Right hindlimb (tissue), 1 donor: ENCODE results near the gene CPNE8.

ENCODE experiments used
- DNase-seq: peaks from one replicate; pipeline ENCODE4 v3.0.0-alpha.2; 2018

CPNE8 gene

DNA sequence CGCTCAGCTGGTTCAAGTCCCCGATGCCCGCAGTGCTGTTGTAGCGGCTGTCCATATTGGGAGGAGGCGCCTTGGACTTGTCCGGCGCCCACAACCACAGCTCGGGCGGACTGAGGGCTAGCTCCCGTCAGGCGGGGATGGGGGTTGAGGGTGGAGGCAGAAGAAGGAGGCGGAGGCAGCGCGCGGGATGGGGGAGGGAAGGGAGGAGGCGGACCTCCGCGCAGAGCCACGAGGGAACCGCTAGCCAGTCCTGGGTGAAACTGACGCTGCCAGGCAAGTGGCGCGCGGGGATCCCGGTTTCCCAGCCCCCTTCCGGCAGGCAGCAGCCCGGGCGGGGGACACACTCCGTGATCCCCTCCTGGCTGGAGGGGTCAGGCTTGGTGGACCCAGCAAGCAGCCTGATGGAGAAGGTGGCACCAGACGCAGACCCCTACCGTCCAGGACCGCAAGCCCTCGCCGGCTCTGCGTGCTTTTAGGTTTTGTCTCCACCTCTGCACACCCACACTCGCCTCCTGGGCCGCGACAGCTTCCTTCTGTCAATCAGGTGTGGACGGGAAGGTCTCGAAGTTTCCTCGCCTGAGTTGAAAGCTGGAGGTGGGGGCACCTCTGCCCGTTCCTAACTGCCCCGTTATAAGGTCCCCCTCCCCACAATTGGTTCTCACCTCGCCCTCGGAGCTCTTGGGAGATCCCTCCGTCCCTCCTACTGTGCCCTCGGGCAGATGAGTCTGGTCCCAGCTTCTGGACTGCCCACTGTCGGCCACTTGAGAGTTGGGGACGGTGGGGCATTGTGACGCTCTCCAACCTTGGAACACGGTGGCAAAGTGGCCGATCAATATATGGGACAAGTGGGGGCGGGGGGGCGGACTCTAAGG, at the start of gene CPNE8:
Gene CPNE8 (minus strand): TSS at position 112 of the 872 bp plus-strand sequence. CDS start 57 bp downstream, at position 55.
- peak; percentile 90 for DNase-seq

- no peak for DNase-seq
Observed at GRCh38 chr12:38954238-38954873, 49.0 kb upstream of the CPNE8 start.

DNA sequence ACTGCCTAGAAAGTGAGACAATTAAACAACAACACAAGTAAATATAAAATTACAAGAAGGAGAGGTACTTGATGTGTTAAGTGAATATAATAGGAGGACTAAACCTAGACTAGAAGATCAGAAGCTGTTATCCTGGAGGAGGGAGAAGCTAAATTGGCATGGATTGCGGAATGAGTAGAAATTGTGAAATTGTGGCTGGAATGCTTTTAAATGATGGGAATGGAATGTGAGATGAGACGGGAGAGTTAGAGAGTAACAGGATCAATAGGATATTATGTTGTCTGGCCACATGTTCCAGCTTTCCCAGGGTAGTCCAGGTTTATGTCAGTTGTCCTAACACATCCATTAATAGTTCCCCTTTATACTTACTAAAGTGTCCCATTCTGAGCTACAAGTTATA, 44.0 kb upstream of the CPNE8 start:
- DNase-seq: no peak

- no peak for DNase-seq
Observed at GRCh38 chr12:38934686-38935085, 29.3 kb upstream of the CPNE8 start.

- no peak for DNase-seq
Observed at GRCh38 chr12:38934078-38934584, 28.7 kb upstream of the CPNE8 start.

- DNase-seq: no peak
Observed at GRCh38 chr12:38932320-38932719, 26.9 kb upstream of the CPNE8 start.

DNA sequence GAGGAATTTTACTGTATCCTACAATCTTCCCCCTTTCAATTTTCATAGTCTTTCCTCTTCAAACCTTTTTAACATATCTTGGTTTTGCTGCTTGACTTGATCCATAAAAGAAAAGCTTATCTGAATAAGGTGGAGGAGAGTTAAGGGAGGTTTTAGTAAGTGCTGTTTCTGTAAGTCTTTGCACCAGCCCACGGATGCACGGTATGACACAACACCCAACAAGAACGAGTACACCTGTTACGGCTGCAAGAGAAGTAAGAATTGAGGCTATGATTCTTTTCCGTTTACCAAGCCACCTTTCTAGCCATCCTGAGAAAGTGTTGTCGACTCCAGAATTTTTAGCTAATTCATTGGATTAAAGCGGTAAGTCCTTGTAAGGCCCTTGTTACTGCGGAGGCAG, 26.1 kb upstream of the CPNE8 start:
- no peak for DNase-seq

- no peak for DNase-seq
Observed at GRCh38 chr12:38930990-38931389, 25.6 kb upstream of the CPNE8 start.

- no peak for DNase-seq
Observed at GRCh38 chr12:38926501-38926900, 21.1 kb upstream of the CPNE8 start.

GRCh38 chr12:38921025-38921677, 15.8 kb upstream of the CPNE8 start:
- no peak for DNase-seq

DNA sequence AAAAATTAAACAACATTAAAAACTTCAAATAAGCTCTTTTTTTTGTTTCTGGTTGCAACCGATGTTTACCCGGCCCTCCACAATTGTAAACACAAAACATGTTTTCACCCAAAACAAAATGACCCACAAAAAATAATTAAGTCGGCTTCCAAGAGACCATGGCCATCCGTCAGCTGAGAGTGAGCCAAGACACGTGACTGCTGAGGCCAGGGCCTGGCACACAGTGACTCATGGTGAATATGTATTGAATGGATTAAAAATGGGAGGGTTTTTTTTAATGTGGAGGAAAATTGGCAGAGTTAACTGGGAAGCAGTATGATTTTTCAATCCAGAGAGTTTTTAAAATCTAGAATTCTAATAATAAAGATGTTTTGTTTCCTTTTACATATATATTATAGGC, 13.8 kb upstream of the CPNE8 start:
- no peak for DNase-seq

DNA sequence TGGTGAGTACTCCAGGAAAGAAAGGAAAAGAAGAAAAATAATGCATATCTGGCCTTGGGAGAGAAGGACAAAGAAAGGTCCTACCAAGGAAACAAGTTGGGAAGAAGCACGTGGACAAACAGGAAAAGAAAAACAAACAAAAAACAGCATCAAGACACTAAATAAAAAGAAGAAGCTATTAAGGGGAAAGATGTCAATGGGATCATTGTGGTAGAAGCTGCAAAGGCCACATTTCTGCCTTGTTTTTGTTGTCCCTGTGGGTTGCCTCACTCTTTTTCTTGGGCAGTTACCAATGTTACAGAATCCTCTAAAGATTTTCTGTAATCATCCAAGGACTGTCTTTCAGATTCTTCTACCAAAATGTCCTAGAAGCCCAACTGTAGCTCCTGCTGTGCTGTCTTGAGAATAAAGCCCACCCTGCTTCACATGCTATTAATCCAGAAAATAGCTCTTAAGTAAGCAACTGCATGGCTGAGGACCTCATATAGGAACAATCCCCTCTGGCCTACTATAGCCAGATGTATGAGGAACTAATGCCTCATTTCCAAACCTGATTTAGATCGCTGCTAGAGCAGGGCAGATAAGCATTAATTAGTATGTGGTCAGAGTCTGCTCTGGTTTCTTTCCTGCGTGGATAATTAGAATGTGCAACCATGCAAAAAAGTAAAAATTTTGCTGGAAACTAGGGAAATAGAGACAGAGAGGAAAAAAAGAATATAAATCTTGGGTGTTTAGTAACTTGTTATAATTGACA, 10.2 kb upstream of the CPNE8 start:
- DNase-seq: no peak

- DNase-seq: no peak
Observed at GRCh38 chr12:38912116-38912515, 6.7 kb upstream of the CPNE8 start.

DNA sequence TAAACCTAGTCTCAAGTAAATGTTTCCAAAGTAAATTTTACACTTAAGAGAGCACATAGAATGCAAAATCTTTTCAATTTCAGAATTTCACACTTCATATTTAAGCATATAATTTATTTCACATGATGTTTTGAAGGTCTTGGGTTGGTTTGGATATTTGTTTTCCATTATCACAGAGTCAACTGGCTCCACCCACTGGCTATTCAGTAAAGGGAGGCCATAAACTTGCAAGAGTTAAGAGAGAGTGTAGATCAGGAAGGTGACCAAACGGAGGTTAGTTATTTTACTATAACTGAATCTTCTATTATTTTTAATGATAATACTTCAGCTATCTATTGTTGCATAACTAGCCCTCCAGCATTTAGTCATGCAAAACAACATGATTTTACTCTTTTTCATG, 6.2 kb upstream of the CPNE8 start:
- DNase-seq: no peak

- no peak for DNase-seq
Observed at GRCh38 chr12:38907201-38907923, 2.0 kb upstream of the CPNE8 start.

DNA sequence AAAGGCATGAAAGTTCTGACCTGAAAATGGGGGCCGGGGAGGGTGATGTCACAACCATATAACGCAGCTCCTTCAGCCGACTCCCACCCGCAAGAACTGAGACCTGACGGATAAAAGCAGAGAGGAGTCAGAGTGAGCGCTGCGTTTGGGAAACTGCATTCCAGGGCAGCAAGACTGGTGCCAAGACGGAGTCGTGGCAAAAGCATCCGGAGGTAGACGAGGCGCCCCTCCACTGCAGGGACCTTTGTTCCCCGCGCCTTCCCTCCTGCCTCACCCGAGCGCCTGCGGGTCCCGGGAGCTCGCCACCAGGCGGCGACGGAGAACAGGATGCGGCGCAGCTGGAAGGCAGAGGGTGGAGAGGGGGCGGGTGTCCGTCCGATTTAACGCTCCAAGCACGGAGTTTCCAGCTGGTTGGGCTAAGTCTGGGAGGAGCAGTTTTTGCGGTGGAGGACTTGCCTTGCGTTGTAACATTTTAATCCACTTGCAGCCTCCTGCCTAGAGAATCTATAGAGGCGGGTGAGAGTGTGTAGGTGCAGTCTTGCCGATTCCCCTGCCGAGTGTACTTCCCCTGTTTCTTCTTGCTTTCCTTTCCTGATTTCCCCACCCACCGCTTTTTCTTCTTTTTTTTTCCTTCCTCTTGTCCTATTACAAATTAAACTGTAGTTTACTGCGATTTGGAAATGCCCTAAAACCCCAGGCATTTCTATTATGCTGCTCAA, 1.2 kb upstream of the CPNE8 start:
- peak; percentile 94 for DNase-seq

DNA sequence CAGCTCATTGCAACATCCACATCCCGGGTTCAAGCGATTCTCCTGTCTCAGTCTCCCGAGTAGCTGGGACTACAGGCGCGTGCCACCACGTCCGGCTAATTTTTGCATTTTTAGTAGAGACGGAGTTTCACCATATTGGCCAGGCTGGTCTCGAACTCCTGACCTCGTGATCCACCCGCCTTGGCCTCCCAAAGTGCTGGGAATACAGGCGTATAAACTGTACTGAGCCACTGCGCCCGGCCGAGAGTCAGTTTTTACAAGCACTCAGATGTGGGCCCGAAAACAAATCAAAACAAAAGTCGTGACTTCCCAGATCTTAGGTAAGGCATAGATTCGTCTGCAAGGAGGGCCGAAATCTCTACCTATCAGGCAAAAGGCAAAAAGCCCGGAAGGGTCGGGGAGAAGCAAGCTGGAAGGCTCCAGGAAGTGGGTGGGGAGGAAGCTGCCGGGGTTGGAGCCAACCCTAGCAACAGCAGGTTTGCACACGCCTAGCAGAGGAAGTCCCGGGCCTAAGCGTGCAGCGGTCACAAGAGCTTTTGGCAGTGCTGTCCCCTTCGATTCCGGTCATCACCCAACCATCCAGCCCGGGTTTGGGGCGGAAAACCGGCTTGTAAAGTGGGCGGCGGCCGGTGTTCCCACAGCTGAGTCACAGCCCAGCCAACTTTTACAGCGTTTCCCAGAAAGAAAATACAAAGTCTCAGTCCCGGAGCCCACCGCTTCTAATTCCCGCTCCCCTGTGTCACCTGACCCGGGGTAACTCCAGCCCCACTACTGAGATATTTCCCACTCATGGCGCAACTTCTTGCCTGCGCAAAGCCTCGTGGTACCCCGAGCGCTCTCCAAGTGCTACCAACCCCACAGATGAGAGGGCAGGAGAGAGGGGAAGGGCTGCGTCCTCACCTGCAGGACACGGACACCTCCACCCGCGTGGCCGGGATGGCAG, 583 bp downstream of the CPNE8 start:
- DNase-seq: peak; percentile 88

GRCh38 chr12:38903596-38903995, 1.8 kb downstream of the CPNE8 start:
- no peak for DNase-seq

- no peak for DNase-seq
Observed at GRCh38 chr12:38898001-38898684, 7.2 kb downstream of the CPNE8 start.

GRCh38 chr12:38895446-38895845, 9.9 kb downstream of the CPNE8 start:
- DNase-seq: no peak
